GM23248 (cell line): ENCODE results near the gene CACNA2D2. TPM values are rescaled to one million over a fixed set of nuclear protein-coding genes. Genes with fewer than 3 reads are reported as not detected.

Experiments
- DNase-seq: peaks from one replicate; pipeline ENCODE4 v3.0.0-alpha.2; 2015
- H2AFZ ChIP-seq: fragments of 200-600 bp; sonication (generic); 2 replicates; pipeline ENCODE4 v1.6.1; 2016; ENCODE audit warnings: antibody characterized with exemption
- H3F3A ChIP-seq: fragments of 200-600 bp; sonication (generic); 2 replicates; pipeline ENCODE4 v1.6.1; 2016; ENCODE audit warnings: mild to moderate bottlenecking, antibody characterized with exemption, mixed run types; ENCODE audit not compliant: insufficient read depth
- H3K27ac ChIP-seq: fragments of 200-600 bp; sonication (generic); 2 replicates; pipeline ENCODE4 v1.5.1; 2016; ENCODE audit warnings: mild to moderate bottlenecking
- H3K27me3 ChIP-seq: fragments of 200-600 bp; sonication (generic); replicated peaks from 2 replicates; pipeline ENCODE4 v1.6.1; 2016; ENCODE audit warnings: mild to moderate bottlenecking; ENCODE audit not compliant: insufficient read depth
- H3K36me3 ChIP-seq: fragments of 200-600 bp; sonication (generic); 2 replicates; pipeline ENCODE4 v1.6.1; 2016; ENCODE audit warnings: low read depth, mild to moderate bottlenecking
- H3K4me1 ChIP-seq: fragments of 200-600 bp; sonication (generic); 2 replicates; pipeline ENCODE4 v1.6.1; 2016; ENCODE audit warnings: mild to moderate bottlenecking; ENCODE audit not compliant: insufficient read depth
- H3K4me2 ChIP-seq: fragments of 200-600 bp; sonication (generic); one replicate; pipeline ENCODE4 v1.6.1; 2016; ENCODE audit warnings: mild to moderate bottlenecking; ENCODE audit not compliant: unreplicated experiment
- H3K4me3 ChIP-seq: fragments of 200-600 bp; sonication (generic); 2 replicates; pipeline ENCODE4 v1.5.1; 2016; ENCODE audit warnings: mild to moderate bottlenecking
- H3K79me2 ChIP-seq: fragments of 200-600 bp; sonication (generic); 2 replicates; pipeline ENCODE4 v1.6.1; 2016; ENCODE audit warnings: mild to moderate bottlenecking; ENCODE audit not compliant: insufficient read depth
- H3K9ac ChIP-seq: fragments of 200-600 bp; sonication (generic); 2 replicates; pipeline ENCODE4 v1.6.1; 2016; ENCODE audit warnings: mild to moderate bottlenecking
- H3K9me2 ChIP-seq: fragments of 200-600 bp; sonication (generic); 2 replicates; pipeline ENCODE4 v1.6.1; 2016; ENCODE audit warnings: mixed run types, mild to moderate bottlenecking, moderate library complexity; ENCODE audit not compliant: insufficient read depth
- H3K9me3 ChIP-seq: fragments of 200-600 bp; sonication (generic); one replicate; pipeline ENCODE4 v1.6.1; 2017; ENCODE audit warnings: low read depth
- H4K20me1 ChIP-seq: fragments of 200-600 bp; sonication (generic); 2 replicates; pipeline ENCODE4 v1.6.0; 2016; ENCODE audit not compliant: insufficient read depth
- EZH2 ChIP-seq: fragments of 200-600 bp; sonication (generic); IDR thresholded peaks from 2 replicates; pipeline ENCODE4 v1.6.1; 2018; ENCODE audit warnings: antibody characterized with exemption, mild to moderate bottlenecking; ENCODE audit not compliant: insufficient read depth, poor library complexity, severe bottlenecking
- EZH2phosphoT487 ChIP-seq: fragments of 200-600 bp; sonication (generic); IDR thresholded peaks from 2 replicates; pipeline ENCODE4 v1.6.1; 2018; ENCODE audit warnings: antibody characterized with exemption, moderate library complexity, mild to moderate bottlenecking, low read depth; ENCODE audit not compliant: insufficient read depth
- WGBS, 2 experiments: methylation state at CpG; one replicate each; pipeline ENCODE4 v1.1.6; 2015 to 2017; ENCODE audit warnings: low lambda C conversion rate in 2 of 2, low coverage in 1 of 2; ENCODE audit errors: missing lambda C conversion rate in 2 of 2; 5-methylcytosine and 5-hydroxymethylcytosine counted together
- in situ Hi-C: fragments of 300-500 bp; cut with MboI; formaldehyde crosslinking; loops from 2 replicates; pipeline ENCODE4 v1.15.0; 2020
- polyA plus RNA-seq: library from polyadenylated mRNA; unstranded; fragments of >200 nt; fragmentation: Nextera tagmentation; extraction: Ambion mirVana; gene quantifications from 2 replicates; pipeline ENCODE4 v1.2.1, GENCODE V29; 2016
- total RNA-seq: library from RNA; depleted of rRNA; stranded (reverse); fragments of >200 nt; shearing (Covaris generic); gene quantifications from 2 replicates; pipeline ENCODE4 v1.2.3, GENCODE V29; 2014

CACNA2D2 gene
- total and polyA plus RNA-seq, 2 experiments from 2014 or later = not detected

DNA sequence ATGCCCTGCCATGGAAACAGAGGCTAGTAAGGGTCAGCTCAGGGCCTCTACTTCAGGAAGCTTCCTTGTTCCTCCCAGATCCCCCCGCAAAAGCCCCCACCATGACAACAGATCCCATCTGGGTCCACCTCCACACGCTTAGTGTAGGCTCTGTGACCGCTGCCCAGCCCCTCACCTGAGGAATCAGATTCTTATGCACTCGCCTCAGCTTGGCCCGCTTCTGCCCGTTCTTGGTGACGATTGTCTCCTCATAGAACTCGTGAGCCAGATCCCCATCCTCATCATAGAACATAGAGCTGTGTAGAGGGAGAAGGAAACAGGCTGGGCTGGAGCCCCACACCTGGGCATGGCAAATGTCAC, 177.3 kb downstream of the CACNA2D2 start:
- in situ Hi-C loops = no loop called here
- no peak for DNase-seq
- H3K4me1 ChIP-seq = peaks cover 21% of the 10 kb centered on the region
- H3K4me3 ChIP-seq = no peak overlapping the region
- no peaks in the 10 kb centered on the region for H3K9me2 ChIP-seq
- no peak overlapping the region for H3K27ac ChIP-seq
- H3F3A ChIP-seq = peaks cover 29% of the 10 kb centered on the region
- H3K36me3 ChIP-seq = peaks cover 21% of the 10 kb centered on the region
- H2AFZ ChIP-seq = no peak overlapping the region
- 96 to 99% methylated on average over 8 of the region's 8 CpGs for WGBS, 2 experiments
- no peaks in the 10 kb centered on the region for H3K27me3 ChIP-seq
- H3K9me3 ChIP-seq = no peaks in the 10 kb centered on the region
- peaks cover 27% of the 10 kb centered on the region for H3K79me2 ChIP-seq
- no peaks in the 10 kb centered on the region for H4K20me1 ChIP-seq
- TF ChIP-seq EZH2phosphoT487 (no peak), EZH2 (no peak)
- H3K4me2 ChIP-seq = no peak overlapping the region
- H3K9ac ChIP-seq = no peak overlapping the region; the same call in 1 of the 2 replicates

- TF ChIP-seq EZH2 (no peak), EZH2phosphoT487 (no peak)
- Histone ChIP-seq H3K27me3 (no peaks in the 10 kb centered on the region), H3K79me2 (peaks cover 22% of the 10 kb centered on the region), H3K9ac (no peak overlapping the region), H4K20me1 (no peaks in the 10 kb centered on the region), H3K27ac (no peak overlapping the region), H2AFZ (no peak overlapping the region), H3K4me1 (peaks cover 21% of the 10 kb centered on the region), H3K4me2 (no peak overlapping the region), H3K9me2 (no peaks in the 10 kb centered on the region), H3F3A (peaks cover 24% of the 10 kb centered on the region), H3K9me3 (no peaks in the 10 kb centered on the region), H3K36me3 (peaks cover 16% of the 10 kb centered on the region), H3K4me3 (no peak overlapping the region)
- 76 to 87% methylated on average over 11 of the region's 11 CpGs for WGBS, 2 experiments
- no peak for DNase-seq
- in situ Hi-C loops = no loop called here
Observed at GRCh38 chr3:50325497-50326181, 177.8 kb downstream of the CACNA2D2 start.

GRCh38 chr3:50325113-50325480, 178.3 kb downstream of the CACNA2D2 start:
- H3K9me2 ChIP-seq = no peaks in the 10 kb centered on the region
- in situ Hi-C loops = no loop called here
- no peak for DNase-seq
- no peak overlapping the region for H3K27ac ChIP-seq
- no peaks in the 10 kb centered on the region for H3K27me3 ChIP-seq
- peaks cover 19% of the 10 kb centered on the region for H3F3A ChIP-seq
- H3K4me3 ChIP-seq = no peak overlapping the region
- TF ChIP-seq EZH2phosphoT487 (no peak), EZH2 (no peak)
- no peaks in the 10 kb centered on the region for H4K20me1 ChIP-seq
- no peak overlapping the region for H2AFZ ChIP-seq
- H3K4me2 ChIP-seq = no peak overlapping the region
- H3K79me2 ChIP-seq = peaks cover 25% of the 10 kb centered on the region
- H3K4me1 ChIP-seq = peaks cover 24% of the 10 kb centered on the region
- H3K9me3 ChIP-seq = no peaks in the 10 kb centered on the region
- H3K9ac ChIP-seq = no peak overlapping the region
- WGBS, 2 experiments = 58% methylated on average over 2 of the region's 2 CpGs; no CpG with 5 or more reads in 1 of the 2 experiments
- peaks cover 10% of the 10 kb centered on the region for H3K36me3 ChIP-seq

DNA sequence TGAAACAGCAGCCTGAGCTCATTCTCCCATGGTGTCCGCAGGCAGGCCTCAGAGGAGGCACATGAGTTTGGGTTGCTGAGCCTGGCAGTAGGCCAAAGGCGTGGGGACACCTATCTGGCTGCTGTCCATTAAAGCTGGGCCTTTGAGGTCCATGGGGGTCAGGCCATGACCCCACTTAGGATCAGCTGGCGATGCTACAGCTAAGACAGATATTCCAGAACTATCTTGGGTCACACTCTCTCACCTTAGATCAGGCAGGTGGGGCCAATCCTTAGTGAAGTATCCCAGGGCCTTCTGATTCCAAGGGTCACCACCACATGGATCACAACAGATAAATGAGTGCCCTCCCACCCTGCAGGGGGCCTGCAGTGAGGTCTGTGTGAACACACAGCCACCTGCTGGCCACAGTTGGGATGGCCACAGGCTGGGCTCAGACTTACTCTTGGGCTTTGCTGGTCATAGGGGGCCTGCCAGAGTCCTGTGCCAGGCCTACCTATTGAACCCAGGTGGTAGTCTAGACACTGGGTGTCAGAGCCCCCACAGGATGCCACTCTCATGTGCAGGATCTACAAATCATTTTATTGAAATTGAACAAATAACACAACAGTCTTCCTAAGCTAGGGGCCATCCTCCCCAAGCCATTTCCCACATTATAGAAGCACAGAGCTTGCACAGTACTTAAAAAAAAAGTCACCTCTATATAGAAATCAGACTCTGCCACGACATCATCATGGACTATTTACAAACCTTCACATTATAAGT, 178.9 kb downstream of the CACNA2D2 start:
- H4K20me1 ChIP-seq = no peaks in the 10 kb centered on the region
- peaks cover 30% of the 10 kb centered on the region for H3K79me2 ChIP-seq
- no peaks in the 10 kb centered on the region for H3K27me3 ChIP-seq
- H3K4me3 ChIP-seq = no peak overlapping the region
- no peak for TF ChIP-seq EZH2
- TF ChIP-seq EZH2phosphoT487 = no peak
- no peaks in the 10 kb centered on the region for H3K9me3 ChIP-seq
- H3K4me2 ChIP-seq = no peak overlapping the region
- no peak overlapping the region for H2AFZ ChIP-seq
- H3K27ac ChIP-seq = no peak overlapping the region
- peaks cover 5% of the 10 kb centered on the region for H3K36me3 ChIP-seq
- no peak overlapping the region for H3K9ac ChIP-seq
- peaks cover 13% of the 10 kb centered on the region for H3F3A ChIP-seq
- in situ Hi-C loops = no loop called here
- 50% methylated on average over 4 of the region's 4 CpGs for whole genome bisulfite sequencing, 2 experiments
- peaks cover 26% of the 10 kb centered on the region for H3K4me1 ChIP-seq
- no peaks in the 10 kb centered on the region for H3K9me2 ChIP-seq
- DNase-seq = peak; percentile 75
